ENCODE measurements around the gene CACNA1E. TPM values are rescaled to one million over a fixed set of nuclear protein-coding genes. Genes with fewer than 3 reads are reported as not detected.
"Not testable (repeated sequence)": the region's sequence is repeated elsewhere in the genome, so short reads cannot be mapped to it uniquely, and the experiment has no call there.

The CACNA1E gene
- total RNA-seq, 1 experiment from 2014 or later = 0.18 TPM

DNA sequence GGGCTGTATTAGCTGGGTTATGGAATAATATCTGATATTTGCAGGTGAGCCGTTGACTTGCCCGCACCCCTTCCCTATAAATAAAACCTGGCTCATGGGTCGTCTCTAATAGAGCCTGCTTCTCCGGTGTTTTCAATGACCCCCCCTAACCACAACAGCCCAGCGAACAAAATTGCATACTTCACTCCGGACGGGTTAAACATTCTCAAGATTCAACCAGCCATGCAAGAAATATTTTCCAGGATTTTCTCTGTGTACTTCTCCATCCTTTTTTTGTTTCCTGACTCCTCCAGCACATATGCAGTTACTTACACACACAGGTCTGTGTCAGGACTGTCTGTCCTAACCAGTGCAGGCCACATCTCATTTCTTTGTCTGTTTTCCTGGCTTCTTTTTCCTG is 310.5 kb downstream of the CACNA1E start:
- in situ Hi-C loops (cut with HindIII; ENCODE audit: low pct_unique_long_range_greater_than_20kb, low sequenced_read_pairs) = no loop called here
- DNase-seq (ENCODE audit: low read depth, low spot score) = no peak

DNA sequence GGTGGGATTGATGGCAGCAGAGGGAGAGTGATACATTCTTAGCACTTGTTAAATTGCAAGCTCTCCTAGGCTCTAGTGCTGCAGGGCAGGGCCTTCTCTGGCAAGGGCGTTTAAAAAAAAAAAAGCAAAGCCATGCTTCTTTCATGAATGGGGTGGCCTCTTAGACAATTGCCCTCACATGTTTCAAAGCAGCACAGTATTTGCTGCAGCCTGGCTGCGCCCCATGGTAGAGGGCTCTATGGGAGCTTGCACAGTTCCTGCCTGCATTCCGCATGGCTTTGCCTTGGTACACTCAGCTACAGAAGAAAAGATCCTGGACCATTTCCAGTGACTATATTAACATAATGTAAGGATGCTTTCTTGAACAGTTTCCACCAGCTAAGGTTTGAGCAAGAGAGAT is 311.0 kb downstream of the CACNA1E start:
- in situ Hi-C loops (cut with HindIII; ENCODE audit: low pct_unique_long_range_greater_than_20kb, low sequenced_read_pairs) = no loop called here

DNA sequence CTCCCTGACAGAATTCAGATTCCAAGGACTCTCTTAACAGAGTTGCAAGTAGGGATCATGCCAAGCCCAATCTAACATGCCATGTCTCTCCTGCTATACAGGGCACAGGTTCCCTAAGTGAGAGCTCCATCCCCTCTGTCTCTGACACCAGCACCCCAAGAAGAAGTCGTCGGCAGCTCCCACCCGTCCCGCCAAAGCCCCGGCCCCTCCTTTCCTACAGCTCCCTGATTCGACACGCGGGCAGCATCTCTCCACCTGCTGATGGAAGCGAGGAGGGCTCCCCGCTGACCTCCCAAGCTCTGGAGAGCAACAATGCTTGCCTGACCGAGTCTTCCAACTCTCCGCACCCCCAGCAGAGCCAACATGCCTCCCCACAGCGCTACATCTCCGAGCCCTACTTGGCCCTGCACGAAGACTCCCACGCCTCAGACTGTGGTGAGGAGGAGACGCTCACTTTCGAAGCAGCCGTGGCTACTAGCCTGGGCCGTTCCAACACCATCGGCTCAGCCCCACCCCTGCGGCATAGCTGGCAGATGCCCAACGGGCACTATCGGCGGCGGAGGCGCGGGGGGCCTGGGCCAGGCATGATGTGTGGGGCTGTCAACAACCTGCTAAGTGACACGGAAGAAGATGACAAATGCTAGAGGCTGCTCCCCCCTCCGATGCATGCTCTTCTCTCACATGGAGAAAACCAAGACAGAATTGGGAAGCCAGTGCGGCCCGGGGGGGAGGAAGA is 315.0 kb downstream of the CACNA1E start:
- no peak for DNase-seq (ENCODE audit: low read depth, low spot score)
- in situ Hi-C loops (cut with HindIII; ENCODE audit: low pct_unique_long_range_greater_than_20kb, low sequenced_read_pairs) = no loop called here

More for the DNA sequence above, 311.0 kb downstream of the CACNA1E start:
- DNase-seq (ENCODE audit: low read depth, low spot score) = no peak

DNA sequence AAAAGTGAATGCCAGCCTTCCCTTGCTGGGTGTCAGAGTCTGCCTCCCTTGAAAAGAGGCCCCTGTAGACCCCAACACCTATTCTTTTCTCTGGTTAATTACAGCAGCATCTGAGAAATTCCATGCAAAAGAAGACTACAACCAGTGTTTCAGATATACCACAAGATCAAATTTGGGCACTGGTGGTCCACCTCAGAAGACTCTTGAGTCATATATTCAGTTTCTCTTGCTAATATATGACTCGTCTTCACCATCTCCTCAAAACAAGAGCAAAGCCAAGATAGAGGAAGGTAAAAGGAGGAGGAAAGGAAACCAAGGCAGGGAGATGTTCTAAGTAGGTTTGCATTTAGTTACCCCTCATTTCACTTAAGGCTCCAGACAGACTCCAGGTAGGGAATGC is 318.3 kb downstream of the CACNA1E start:
- in situ Hi-C loops (cut with HindIII; ENCODE audit: low pct_unique_long_range_greater_than_20kb, low sequenced_read_pairs) = no loop called here
- no peak for DNase-seq (ENCODE audit: low read depth, low spot score)

DNA sequence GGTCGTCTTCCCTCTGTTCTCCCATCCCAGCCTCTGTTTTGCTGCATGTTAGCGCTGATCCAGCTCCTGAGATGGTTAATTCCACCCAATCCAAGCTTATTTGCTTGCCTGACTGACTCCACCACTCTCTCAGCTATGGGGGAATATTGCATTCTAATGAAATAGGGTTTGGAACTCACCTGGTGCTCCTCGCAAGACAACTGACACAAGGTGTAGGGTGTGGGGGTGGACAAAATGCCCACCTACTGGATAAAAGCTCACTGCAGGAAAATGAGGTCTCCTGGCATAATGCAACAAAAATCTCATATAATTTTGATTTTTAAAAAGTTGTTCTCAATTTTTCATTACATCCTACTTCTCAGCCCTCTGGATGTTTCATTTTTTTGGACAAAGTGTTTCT is 319.1 kb downstream of the CACNA1E start:
- in situ Hi-C loops (cut with HindIII; ENCODE audit: low pct_unique_long_range_greater_than_20kb, low sequenced_read_pairs) = no loop called here
- DNase-seq (ENCODE audit: low read depth, low spot score) = no peak

DNA sequence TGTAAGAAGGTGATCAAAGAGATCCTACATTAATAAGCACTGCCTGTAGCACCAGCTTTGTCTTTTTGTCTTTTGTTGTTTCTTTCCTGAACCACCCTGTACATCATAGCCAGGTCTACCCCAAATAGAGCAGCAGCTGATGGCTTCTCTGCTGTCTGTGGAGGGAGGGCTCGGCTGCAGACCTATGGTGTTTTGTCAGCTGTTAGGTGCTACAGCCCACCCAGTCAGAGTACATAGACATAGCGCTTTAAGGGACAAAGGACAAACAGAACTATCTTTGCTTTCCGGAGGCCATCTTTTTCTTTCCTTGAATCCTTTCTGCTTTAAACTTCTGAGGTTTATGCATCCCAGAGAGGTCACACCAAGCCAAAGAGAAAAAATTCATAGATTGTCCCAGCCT is 320.1 kb downstream of the CACNA1E start:
- no peak for DNase-seq (ENCODE audit: low read depth, low spot score)
- in situ Hi-C loops (cut with HindIII; ENCODE audit: low pct_unique_long_range_greater_than_20kb, low sequenced_read_pairs) = no loop called here

DNA sequence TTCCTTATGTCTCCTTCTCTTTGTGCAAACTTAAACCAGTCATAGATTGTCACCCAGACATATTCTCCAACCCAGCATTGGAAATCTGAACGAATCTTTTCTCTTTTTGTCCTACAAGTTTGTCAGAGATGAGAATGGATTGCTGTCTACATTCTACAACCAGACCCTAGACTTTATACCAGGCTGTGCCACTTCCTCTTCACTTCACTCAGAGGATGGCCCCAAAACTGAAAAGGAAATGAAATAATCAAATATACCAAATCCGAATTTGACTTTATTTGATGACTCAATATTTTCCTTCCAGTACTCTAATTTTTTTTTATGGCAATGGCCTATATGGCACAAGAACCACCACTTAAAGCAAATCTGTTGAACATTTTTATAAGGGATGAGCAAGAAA is 321.7 kb downstream of the CACNA1E start:
- no peak for DNase-seq (ENCODE audit: low read depth, low spot score)
- in situ Hi-C loops (cut with HindIII; ENCODE audit: low pct_unique_long_range_greater_than_20kb, low sequenced_read_pairs) = no loop called here

DNA sequence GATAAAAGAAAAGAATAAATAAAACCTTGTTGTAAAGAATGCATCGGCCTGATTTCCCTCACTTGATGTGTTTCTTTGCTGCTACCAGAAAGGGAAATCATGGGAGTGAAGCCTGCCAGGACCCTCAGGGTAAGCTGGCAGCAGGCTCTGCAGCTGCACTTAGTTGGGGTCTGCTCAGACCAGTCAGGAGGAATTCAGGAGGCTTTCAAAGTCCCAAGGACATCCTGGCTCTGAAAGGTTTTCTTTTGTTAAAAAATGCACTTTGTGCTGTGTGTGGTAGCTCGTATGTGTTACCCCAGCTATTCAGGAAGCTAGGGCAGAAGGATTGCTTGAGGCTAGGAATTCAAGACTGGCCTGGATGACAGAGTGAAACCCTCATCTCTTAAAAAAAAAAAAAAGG is 323.4 kb downstream of the CACNA1E start:
- in situ Hi-C loops (cut with HindIII; ENCODE audit: low pct_unique_long_range_greater_than_20kb, low sequenced_read_pairs) = no loop called here
- DNase-seq (ENCODE audit: low read depth, low spot score) = no peak

DNA sequence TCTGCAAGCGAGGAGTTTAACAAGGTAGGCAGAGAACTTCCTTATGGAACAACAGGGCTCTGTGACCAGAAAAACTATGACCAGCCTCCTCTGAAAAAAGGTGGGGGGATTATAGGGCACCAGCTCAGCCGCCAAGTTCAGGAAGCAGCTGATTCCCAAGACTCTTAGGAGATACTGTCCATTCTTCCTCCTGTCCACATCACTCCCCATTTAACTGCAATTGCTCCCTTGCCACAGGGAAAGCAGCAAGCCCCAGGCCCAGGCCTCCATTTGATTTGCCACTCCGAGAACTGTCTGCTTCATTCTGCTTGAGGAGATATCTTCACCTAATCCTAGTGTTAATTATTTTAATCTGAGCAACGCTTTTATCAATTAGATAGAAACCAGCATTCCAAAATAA is 323.9 kb downstream of the CACNA1E start:
- in situ Hi-C loops (cut with HindIII; ENCODE audit: low pct_unique_long_range_greater_than_20kb, low sequenced_read_pairs) = no loop called here
- DNase-seq (ENCODE audit: low read depth, low spot score) = no peak

DNA sequence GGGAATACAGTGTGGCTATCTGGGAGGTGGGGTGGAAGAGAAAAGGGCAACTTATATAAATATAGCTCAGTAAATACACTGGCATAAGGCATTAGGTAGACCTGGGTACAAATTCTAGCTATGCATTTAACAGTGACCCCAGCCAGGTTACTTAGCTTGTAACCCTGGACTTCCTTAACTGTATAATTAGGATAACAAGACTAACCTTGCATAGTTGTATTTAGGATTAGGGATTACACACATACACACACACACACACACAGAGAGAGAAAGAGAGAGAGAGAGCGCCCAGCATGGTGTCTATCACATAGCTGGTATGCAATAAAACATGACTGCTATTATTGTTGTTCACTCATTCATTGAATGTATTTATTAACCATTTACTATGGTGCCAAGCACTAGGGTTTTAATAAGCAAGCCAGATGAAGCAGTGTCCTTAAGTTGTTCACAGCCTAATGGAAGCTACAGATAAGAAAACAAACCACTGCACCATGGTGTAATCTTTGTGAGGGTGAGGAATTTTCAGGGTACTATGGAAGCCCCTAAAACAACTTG is 326.8 kb downstream of the CACNA1E start:
- no peak for DNase-seq (ENCODE audit: low read depth, low spot score)
- in situ Hi-C loops (cut with HindIII; ENCODE audit: low pct_unique_long_range_greater_than_20kb, low sequenced_read_pairs) = no loop called here

DNA sequence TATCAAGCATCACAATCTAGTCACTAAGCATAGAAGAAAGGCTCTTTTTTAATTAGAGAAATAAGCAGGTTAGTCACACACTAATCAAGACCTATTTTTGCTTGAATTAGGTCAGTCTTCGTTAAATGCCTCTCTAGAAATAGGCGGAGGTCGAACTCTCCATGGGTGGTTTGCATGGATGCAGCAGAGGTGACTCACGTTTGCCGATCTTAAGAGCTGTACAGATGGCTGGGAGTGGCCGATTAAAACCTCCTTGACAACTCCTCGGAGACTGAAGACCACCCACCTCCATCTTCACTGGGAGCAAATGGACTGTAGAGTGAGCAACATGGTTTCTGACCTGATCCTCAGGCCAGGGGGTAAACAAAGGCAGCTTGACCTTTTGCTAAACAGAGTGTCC is 328.9 kb downstream of the CACNA1E start:
- DNase-seq (ENCODE audit: low read depth, low spot score) = no peak
- in situ Hi-C loops (cut with HindIII; ENCODE audit: low pct_unique_long_range_greater_than_20kb, low sequenced_read_pairs) = no loop called here

DNA sequence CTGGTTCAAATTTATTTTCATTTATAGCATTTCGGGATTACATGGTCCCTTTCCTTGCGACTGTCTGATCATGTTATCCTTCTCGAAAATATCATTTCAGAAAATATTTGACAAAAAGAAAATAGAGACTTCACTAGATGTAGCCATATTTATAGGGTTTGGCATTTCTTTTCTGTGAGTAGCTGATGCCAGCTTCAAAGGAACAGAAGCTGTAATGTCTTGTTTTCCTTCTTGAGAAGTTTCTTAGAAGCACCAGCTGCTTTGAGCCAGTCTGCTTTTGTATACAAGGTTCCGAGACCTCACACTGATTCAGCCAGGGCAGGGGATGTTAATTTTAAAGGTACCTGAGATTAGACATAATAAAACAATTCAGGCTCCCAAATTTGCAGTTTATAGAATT is 329.9 kb downstream of the CACNA1E start:
- DNase-seq (ENCODE audit: low read depth, low spot score) = no peak
- in situ Hi-C loops (cut with HindIII; ENCODE audit: low pct_unique_long_range_greater_than_20kb, low sequenced_read_pairs) = no loop called here

DNA sequence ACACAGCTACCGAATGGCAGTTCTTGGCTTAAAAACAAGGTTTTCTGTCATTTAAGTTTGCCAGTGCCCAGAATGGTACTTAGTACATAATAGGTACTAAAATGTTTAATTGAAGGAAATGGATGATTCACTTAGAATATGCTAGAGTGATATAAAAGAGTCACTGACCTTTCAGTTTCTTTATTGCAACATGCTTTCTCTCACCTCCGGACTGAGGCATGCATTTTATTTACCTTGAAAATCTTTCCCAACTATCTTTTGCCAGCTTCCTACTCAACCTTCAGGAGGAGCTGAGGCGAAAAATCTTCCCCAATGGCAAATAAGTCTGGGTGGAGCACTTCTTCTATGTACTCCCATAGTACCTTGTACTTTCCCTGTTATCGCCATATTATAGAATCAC is 333.3 kb downstream of the CACNA1E start:
- in situ Hi-C loops (cut with HindIII; ENCODE audit: low pct_unique_long_range_greater_than_20kb, low sequenced_read_pairs) = no loop called here
- DNase-seq (ENCODE audit: low read depth, low spot score) = no peak

DNA sequence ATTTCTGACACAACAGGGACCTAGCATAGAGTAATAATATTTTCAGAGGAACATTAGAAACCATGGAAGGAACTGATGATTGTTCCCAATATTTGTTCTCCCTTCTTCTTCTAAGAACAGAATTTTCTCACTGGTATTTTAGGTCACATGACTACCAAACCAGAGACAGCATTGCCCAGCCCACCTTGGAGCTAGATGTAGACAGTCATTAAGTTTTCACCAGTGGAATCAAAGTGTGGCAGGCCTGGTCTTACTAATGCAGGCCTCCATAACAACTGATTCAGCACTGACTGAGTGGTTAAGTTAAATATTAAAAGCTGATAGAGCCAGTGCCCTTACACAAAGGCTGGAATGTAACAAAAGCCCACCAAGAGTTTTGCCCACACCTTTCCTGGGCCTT is 333.8 kb downstream of the CACNA1E start:
- DNase-seq (ENCODE audit: low read depth, low spot score) = no peak
- in situ Hi-C loops (cut with HindIII; ENCODE audit: low pct_unique_long_range_greater_than_20kb, low sequenced_read_pairs) = no loop called here

DNA sequence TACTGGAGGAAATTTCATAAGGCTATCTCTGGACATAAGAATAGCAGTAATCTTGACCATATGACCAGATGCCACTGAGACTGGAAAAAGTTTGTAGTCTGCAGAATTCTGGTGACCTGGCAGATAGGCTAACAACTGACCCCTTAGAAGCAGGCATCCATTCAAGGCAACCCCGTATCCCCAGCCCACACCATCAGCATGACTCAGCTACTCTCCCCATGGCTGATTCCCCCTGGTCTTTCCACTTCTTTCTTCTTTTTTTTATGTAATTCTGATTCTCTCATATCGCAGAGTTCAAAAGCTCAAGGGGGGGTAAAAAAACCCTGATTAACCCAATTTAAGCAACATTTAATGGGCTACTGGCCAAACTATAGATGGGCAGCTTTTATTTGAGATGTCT is 335.1 kb downstream of the CACNA1E start:
- no peak for DNase-seq (ENCODE audit: low read depth, low spot score)
- in situ Hi-C loops (cut with HindIII; ENCODE audit: low pct_unique_long_range_greater_than_20kb, low sequenced_read_pairs) = no loop called here

DNA sequence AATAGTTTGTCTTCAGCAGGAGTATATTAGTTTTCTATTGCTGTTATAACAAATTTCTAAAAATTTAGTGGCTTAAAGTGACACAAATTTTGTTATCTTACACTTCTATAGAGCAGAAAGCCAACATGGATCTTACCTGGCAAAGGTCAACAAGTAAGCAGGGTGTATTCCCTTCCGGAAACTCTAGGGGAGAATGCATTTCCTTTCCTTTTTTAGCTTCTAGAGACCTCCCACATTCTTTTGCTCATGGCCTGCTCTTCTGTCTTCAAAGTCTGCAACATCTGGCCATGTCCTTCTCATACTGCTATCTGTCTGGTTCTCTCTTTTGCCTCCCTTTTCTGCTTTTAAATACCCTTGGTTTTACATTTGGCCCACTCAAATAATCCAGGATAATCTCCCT is 335.6 kb downstream of the CACNA1E start:
- in situ Hi-C loops (cut with HindIII; ENCODE audit: low pct_unique_long_range_greater_than_20kb, low sequenced_read_pairs) = no loop called here
- no peak for DNase-seq (ENCODE audit: low read depth, low spot score)

DNA sequence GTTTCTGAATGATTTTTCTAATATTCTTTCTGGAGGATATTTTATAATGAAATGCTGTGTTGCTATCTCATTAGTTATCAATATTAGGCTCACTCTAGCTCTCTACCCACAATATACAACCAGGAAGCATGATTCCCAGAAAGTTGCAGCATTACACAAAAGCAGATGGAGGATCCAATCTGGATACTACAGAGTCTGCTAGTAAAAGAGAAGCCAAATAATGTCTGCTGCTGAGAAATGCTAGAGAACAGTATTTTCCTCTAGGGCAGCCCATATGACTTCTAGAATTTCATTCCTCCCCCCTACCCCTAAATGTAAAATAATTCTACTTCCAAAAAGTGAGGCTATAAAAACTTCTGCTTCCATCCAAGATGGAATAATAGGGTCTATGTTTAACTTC is 338.4 kb downstream of the CACNA1E start:
- in situ Hi-C loops (cut with HindIII; ENCODE audit: low pct_unique_long_range_greater_than_20kb, low sequenced_read_pairs) = no loop called here

DNA sequence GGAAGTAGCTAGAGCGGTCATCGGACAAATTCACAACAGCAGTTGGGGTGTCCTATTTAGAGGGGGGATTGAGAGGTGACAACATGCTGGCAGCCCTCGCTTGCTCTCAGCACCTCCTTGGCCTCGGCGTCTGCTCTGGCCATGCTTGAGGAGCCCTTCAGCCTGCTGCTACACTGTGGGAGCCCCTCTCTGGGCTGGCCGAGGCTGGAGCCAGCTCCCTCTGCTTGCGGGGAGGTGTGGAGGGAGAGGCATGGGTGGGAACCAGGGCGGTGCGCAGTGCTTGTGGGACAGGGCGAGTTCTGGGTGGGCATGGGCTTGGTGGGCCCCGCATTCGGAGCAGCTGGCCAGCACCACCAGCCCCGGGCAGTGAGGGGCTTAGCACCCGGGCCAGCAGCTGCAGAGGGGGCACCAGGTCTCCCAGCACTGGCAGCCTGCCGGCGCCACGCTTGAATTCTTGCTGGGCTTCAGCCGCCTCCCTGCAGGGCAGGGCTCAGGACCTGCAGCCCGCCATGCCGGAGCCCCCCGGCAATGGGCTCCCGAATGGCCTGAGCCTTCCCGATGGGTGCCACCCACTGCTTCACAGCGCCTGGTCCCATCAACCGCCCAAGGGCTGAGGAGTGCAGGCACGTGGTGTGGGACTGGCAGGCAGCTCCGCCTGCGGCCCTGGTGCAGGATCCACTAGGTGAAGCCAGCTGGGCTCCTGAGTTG is 349.0 kb downstream of the CACNA1E start:
- DNase-seq (ENCODE audit: low read depth, low spot score); in situ Hi-C loops (cut with HindIII; ENCODE audit: low pct_unique_long_range_greater_than_20kb, low sequenced_read_pairs): not testable (repeated sequence)

More for the DNA sequence above, 338.4 kb downstream of the CACNA1E start:
- no peak for DNase-seq (ENCODE audit: low read depth, low spot score)

All from SK-MEL-5 (cell line).